Measurements from ENCODE around the gene COX6A2. TPM values are rescaled to one million over a fixed set of nuclear protein-coding genes. Genes with fewer than 3 reads are reported as not detected.

The COX6A2 gene
- total RNA-seq = not detected

- no peak for TF ChIP-seq CTCF (IDR thresholded peaks at IDR 0.05)
- Histone ChIP-seq H3K36me3 (no peaks in the 10 kb centered on the region), H3K9me3 (no peaks in the 10 kb centered on the region), H3K27me3 (no peaks in the 10 kb centered on the region), H3K9ac (ENCODE audit: low read depth in 2 of 2, low read length in 2 of 2) (no peak within 1 kb of the TSS), H3K4me1 (no peaks in the 10 kb centered on the region), H3K4me3 (peak within 1 kb of the TSS; percentile 27), H3K27ac (no peak within 1 kb of the TSS)
- no peak for DNase-seq
- intact Hi-C loops (cut with DNase I) = no loop called here
Measured at GRCh38 chr16:31428279-31428597, at the start of gene COX6A2. Gene COX6A2, minus strand, starts transcription at chr16:31428360. Its CDS starts 35 bp downstream, at chr16:31428325.

- no peaks in the 10 kb centered on the region for H3K9me3 ChIP-seq
- peak overlapping the region; percentile 44 for H3K4me3 ChIP-seq
- DNase-seq = peak; percentile 92
- intact Hi-C loops (cut with DNase I) = no loop called here
- peak; percentile 28 for TF ChIP-seq CTCF (IDR thresholded peaks at IDR 0.05)
- H3K27ac ChIP-seq = peak overlapping the region; percentile 95
- no peaks in the 10 kb centered on the region for H3K27me3 ChIP-seq
- H3K36me3 ChIP-seq = no peaks in the 10 kb centered on the region
- H3K9ac ChIP-seq (ENCODE audit: low read depth in 2 of 2, low read length in 2 of 2) = peak overlapping the region; percentile 79 to 82
- H3K4me1 ChIP-seq = peaks cover 10% of the 10 kb centered on the region
Measured at GRCh38 chr16:31477220-31478216, 49.4 kb upstream of the COX6A2 start.

GRCh38 chr16:31476303-31477219 is 48.4 kb upstream of the COX6A2 start:
- Histone ChIP-seq H3K9me3 (no peaks in the 10 kb centered on the region), H3K4me1 (peaks cover 10% of the 10 kb centered on the region), H3K27me3 (no peaks in the 10 kb centered on the region), H3K4me3 (peak overlapping the region; percentile 44), H3K27ac (peak overlapping the region; percentile 95), H3K9ac (ENCODE audit: low read depth in 2 of 2, low read length in 2 of 2) (peak overlapping the region; percentile 79 to 82), H3K36me3 (no peaks in the 10 kb centered on the region)
- DNase-seq = peak; percentile 97
- TF ChIP-seq CTCF (IDR thresholded peaks at IDR 0.05) = no peak
- intact Hi-C loops (cut with DNase I) = no loop called here

- H3K27me3 ChIP-seq = no peaks in the 10 kb centered on the region
Measured at GRCh38 chr16:31475946-31476302, 47.8 kb upstream of the COX6A2 start.

More at GRCh38 chr16:31475946-31476302, 47.8 kb upstream of the COX6A2 start:
- no peaks in the 10 kb centered on the region for H3K36me3 ChIP-seq
- no peak for TF ChIP-seq CTCF (IDR thresholded peaks at IDR 0.05)
- H3K27ac ChIP-seq = peak overlapping the region; percentile 95
- peak; percentile 70 for DNase-seq
- H3K4me3 ChIP-seq = peak overlapping the region; percentile 44
- no peaks in the 10 kb centered on the region for H3K9me3 ChIP-seq
- H3K9ac ChIP-seq (ENCODE audit: low read depth in 2 of 2, low read length in 2 of 2) = peak overlapping the region; percentile 17 to 73
- H3K4me1 ChIP-seq = peaks cover 10% of the 10 kb centered on the region
- intact Hi-C loops (cut with DNase I) = no loop called here
